Mesendoderm (in vitro differentiated cells): ENCODE measurements around the gene SLC16A12.
"Not testable (repeated sequence)": the region's sequence is repeated elsewhere in the genome, so short reads cannot be mapped to it uniquely, and the experiment has no call there.

Experiments
- DNase-seq: peaks from one replicate; pipeline ENCODE4 v3.0.0; 2013
- H2AK5ac ChIP-seq: 2 replicates; pipeline ENCODE4 v1.6.1; 2013; ENCODE audit warnings: low read length, inconsistent platforms
- H2BK120ac ChIP-seq: 2 replicates; pipeline ENCODE4 v1.6.1; 2013; ENCODE audit warnings: low read depth, mild to moderate bottlenecking, low read length, moderate library complexity, mixed read lengths
- H2BK15ac ChIP-seq: replicated peaks from 2 replicates; pipeline ENCODE4 v1.6.1; 2013; ENCODE audit warnings: low read depth, mild to moderate bottlenecking, moderate library complexity
- H2BK5ac ChIP-seq: 2 replicates; pipeline ENCODE4 v1.6.1; 2013; ENCODE audit warnings: low read length, inconsistent platforms
- H3K18ac ChIP-seq: 2 replicates; pipeline ENCODE4 v1.6.1; 2013; ENCODE audit warnings: mild to moderate bottlenecking, low read length, mixed read lengths
- H3K23ac ChIP-seq: one replicate; pipeline ENCODE4 v1.6.1; 2013; ENCODE audit warnings: low read length
- H3K27ac ChIP-seq: 2 replicates; pipeline ENCODE4 v1.5.1; 2013; ENCODE audit warnings: low read depth, mild to moderate bottlenecking, inconsistent platforms, low read length, moderate library complexity
- H3K27me3 ChIP-seq: 2 replicates; pipeline ENCODE4 v1.6.1; 2013; ENCODE audit warnings: low read length, control low read depth, mild to moderate bottlenecking, inconsistent platforms; ENCODE audit not compliant: insufficient read depth, poor library complexity
- H3K36me3 ChIP-seq: 2 replicates; pipeline ENCODE4 v1.6.1; 2013; ENCODE audit warnings: low read length, inconsistent platforms; ENCODE audit not compliant: control insufficient read depth, insufficient read depth
- H3K4ac ChIP-seq: one replicate; pipeline ENCODE4 v1.6.1; 2013; ENCODE audit warnings: low read depth, mild to moderate bottlenecking, low read length, moderate library complexity
- H3K4me1 ChIP-seq: 2 replicates; pipeline ENCODE4 v1.6.1; 2013; ENCODE audit warnings: low read depth, low read length, inconsistent platforms; ENCODE audit not compliant: control insufficient read depth
- H3K4me2 ChIP-seq: 2 replicates; pipeline ENCODE4 v1.6.1; 2013; ENCODE audit warnings: low read length
- H3K4me3 ChIP-seq: 2 replicates; pipeline ENCODE4 v1.5.1; 2013; ENCODE audit warnings: mild to moderate bottlenecking, low read length
- H3K56ac ChIP-seq: one replicate; pipeline ENCODE4 v1.6.1; 2013; ENCODE audit warnings: low read length
- H3K79me1 ChIP-seq: 2 replicates; pipeline ENCODE4 v1.6.1; 2013; ENCODE audit warnings: low read length, inconsistent platforms
- H3K79me2 ChIP-seq: 2 replicates; pipeline ENCODE4 v1.6.1; 2013; ENCODE audit warnings: mild to moderate bottlenecking, low read length; ENCODE audit not compliant: control insufficient read depth, insufficient read depth
- H3K9ac ChIP-seq: 2 replicates; pipeline ENCODE4 v1.6.1; 2013; ENCODE audit warnings: low read length, inconsistent platforms
- H4K5ac ChIP-seq: one replicate; pipeline ENCODE4 v1.6.1; 2013; ENCODE audit warnings: low read length
- H4K8ac ChIP-seq: one replicate; pipeline ENCODE4 v1.6.1; 2013; ENCODE audit warnings: low read depth, mild to moderate bottlenecking, control low read depth, low read length, moderate library complexity
- WGBS: extraction: QIAGEN DNeasy Blood & Tissue Kit; methylation state at CpG from one replicate; pipeline ENCODE4 v1.1.7; 2013; ENCODE audit warnings: low lambda C conversion rate, missing lambda C conversion rate; ENCODE audit not compliant: insufficient coverage; ENCODE audit errors: extremely low coverage; 5-methylcytosine and 5-hydroxymethylcytosine counted together

SLC16A12 gene

DNA sequence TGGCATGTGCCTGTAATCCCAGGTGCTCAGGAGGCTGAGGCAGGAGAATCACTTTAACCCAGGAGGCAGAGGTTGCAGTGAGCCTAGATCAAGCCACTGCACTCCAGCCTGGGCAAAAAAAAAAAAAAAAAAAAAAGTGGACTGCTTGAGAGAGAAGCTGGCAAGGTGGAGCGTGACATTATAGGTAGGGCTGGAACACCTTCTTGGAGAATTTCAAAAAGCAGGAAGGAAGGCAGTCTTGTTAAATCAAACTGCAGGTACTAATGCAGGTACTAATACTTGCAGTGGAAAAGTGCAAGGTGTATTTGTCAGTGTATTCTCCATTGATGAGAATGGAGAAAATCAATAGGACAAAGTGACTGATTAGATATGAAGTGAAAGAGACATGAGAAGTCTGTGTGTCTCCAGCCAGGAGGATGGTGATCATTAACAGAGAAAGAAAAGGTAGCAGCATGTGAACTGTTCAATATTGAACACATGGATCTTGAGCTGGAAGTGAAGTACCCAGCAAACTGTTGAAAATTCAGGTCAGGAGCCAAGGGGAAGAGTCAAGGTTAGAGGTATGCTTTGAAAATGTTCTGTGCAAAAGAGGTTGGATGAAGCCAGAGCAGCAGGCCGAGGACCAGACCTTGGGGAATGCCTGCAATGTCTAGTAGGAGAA, 12.6 kb upstream of the SLC16A12 start:
- no peaks in the 10 kb centered on the region for H3K27me3 ChIP-seq
- no peak overlapping the region for H3K27ac ChIP-seq
- no CpG with 5 or more reads among the region's 2 CpGs for WGBS
- H3K23ac ChIP-seq = no peak overlapping the region
- H3K79me1 ChIP-seq = no peaks in the 10 kb centered on the region
- H2BK5ac ChIP-seq = no peak overlapping the region
- H3K4me3 ChIP-seq = no peak overlapping the region
- H3K56ac ChIP-seq = no peak overlapping the region
- no peak overlapping the region for H2BK15ac ChIP-seq
- H2AK5ac ChIP-seq = no peak overlapping the region
- no peak overlapping the region for H3K9ac ChIP-seq
- DNase-seq = no peak
- no peaks in the 10 kb centered on the region for H3K4me1 ChIP-seq
- H4K5ac ChIP-seq = no peak overlapping the region
- no peak overlapping the region for H4K8ac ChIP-seq
- no peaks in the 10 kb centered on the region for H3K79me2 ChIP-seq
- H3K4me2 ChIP-seq = no peak overlapping the region
- H3K18ac ChIP-seq = no peak overlapping the region
- no peaks in the 10 kb centered on the region for H3K36me3 ChIP-seq
- no peak overlapping the region for H3K4ac ChIP-seq
- H2BK120ac ChIP-seq = no peak overlapping the region

DNA sequence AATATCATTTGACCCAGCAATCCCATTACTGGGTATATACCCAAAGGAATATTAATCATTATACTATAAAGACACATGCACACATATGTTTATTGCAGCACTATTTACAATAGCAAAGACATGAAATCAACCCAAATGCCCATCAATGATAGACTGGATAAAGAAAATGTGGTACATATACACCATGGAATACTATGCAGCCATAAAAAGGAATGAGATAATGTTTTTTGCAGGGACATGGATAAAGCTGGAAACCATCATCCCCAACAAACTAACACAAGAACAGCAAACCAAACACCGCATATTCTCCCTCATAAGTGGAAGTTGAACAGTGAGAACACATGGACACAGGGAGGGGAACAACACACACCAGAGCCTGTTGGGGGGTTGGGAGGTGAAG, 11.3 kb upstream of the SLC16A12 start:
- H3K18ac ChIP-seq, H2BK120ac ChIP-seq, H3K9ac ChIP-seq, H3K79me1 ChIP-seq, H3K27me3 ChIP-seq, H3K4me1 ChIP-seq, H3K4me2 ChIP-seq, H3K23ac ChIP-seq, H2BK5ac ChIP-seq, DNase-seq, H4K8ac ChIP-seq, H3K56ac ChIP-seq, H3K27ac ChIP-seq, H3K4ac ChIP-seq, H3K79me2 ChIP-seq, H2BK15ac ChIP-seq, H3K4me3 ChIP-seq, H4K5ac ChIP-seq, H3K36me3 ChIP-seq, H2AK5ac ChIP-seq: not testable (repeated sequence)
- no CpG with 5 or more reads among the region's 1 CpG for WGBS

DNA sequence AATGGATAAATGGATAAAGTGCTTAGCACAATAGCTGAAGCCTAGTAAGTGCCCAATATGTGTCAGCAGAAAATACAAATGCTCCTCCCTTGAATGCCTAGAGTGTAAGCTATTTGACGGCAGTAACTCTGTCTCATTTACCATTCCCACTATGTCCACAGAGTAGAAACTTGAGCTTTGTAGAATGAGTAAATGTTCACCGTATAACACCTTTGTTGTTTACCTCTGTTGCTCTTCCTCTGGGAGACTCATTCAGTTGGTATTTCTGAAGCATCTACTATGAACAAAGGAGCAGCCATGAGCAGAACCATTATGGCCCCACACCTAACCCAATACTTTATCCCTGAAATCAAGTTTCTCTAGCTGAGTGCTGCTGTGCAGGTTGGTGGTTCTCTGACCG, 8.4 kb upstream of the SLC16A12 start:
- H4K5ac ChIP-seq = no peak overlapping the region
- H3K23ac ChIP-seq = no peak overlapping the region
- no peaks in the 10 kb centered on the region for H3K27me3 ChIP-seq
- no peak overlapping the region for H3K27ac ChIP-seq
- H4K8ac ChIP-seq = no peak overlapping the region
- DNase-seq = no peak
- H3K9ac ChIP-seq = no peak overlapping the region
- no peaks in the 10 kb centered on the region for H3K79me2 ChIP-seq
- H3K4me2 ChIP-seq = no peak overlapping the region
- WGBS = no CpG with 5 or more reads among the region's 3 CpGs
- no peak overlapping the region for H3K4ac ChIP-seq
- no peak overlapping the region for H2AK5ac ChIP-seq
- H2BK15ac ChIP-seq = no peak overlapping the region
- no peaks in the 10 kb centered on the region for H3K79me1 ChIP-seq
- H3K18ac ChIP-seq = no peak overlapping the region
- H2BK5ac ChIP-seq = no peak overlapping the region
- H3K4me1 ChIP-seq = no peaks in the 10 kb centered on the region
- H3K4me3 ChIP-seq = no peak overlapping the region
- H3K36me3 ChIP-seq = no peaks in the 10 kb centered on the region
- no peak overlapping the region for H3K56ac ChIP-seq
- no peak overlapping the region for H2BK120ac ChIP-seq

DNA sequence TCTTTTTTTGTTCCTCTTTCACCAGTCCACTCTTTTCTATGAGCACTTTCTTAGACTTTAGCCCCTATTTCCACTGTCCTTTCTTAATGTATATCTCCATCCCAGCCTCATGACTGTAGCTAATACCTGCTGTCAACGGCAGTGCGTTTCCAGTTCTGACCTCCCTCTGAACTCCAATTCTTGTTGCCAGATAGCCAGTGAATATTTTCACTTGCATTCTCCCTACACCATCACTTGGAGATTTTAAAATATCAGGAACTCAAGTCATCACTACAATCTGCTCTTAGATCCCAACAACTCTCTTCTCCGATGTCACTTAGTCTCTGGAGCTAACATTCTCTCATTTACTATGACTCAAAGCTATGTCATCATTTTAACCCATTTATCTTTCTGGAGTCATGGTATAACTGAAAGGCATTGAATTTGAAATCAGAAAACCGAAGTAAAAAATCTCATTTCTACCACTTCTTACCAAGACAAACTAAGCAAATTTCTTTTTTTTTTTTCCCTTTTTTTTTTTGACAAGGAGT, 5.1 kb upstream of the SLC16A12 start:
- Histone ChIP-seq H3K18ac (no peak overlapping the region), H3K4me1 (peaks cover 2% of the 10 kb centered on the region), H4K5ac (no peak overlapping the region), H3K36me3 (no peaks in the 10 kb centered on the region), H4K8ac (no peak overlapping the region), H3K4me2 (no peak overlapping the region), H3K27ac (no peak overlapping the region), H3K79me2 (no peaks in the 10 kb centered on the region), H2BK15ac (no peak overlapping the region), H3K27me3 (no peaks in the 10 kb centered on the region), H3K4me3 (no peak overlapping the region), H3K79me1 (no peaks in the 10 kb centered on the region), H3K4ac (no peak overlapping the region), H3K56ac (no peak overlapping the region), H2BK5ac (no peak overlapping the region), H3K9ac (no peak overlapping the region), H2AK5ac (no peak overlapping the region), H3K23ac (no peak overlapping the region), H2BK120ac (no peak overlapping the region)
- WGBS = no CpG with 5 or more reads among the region's 4 CpGs
- no peak for DNase-seq

DNA sequence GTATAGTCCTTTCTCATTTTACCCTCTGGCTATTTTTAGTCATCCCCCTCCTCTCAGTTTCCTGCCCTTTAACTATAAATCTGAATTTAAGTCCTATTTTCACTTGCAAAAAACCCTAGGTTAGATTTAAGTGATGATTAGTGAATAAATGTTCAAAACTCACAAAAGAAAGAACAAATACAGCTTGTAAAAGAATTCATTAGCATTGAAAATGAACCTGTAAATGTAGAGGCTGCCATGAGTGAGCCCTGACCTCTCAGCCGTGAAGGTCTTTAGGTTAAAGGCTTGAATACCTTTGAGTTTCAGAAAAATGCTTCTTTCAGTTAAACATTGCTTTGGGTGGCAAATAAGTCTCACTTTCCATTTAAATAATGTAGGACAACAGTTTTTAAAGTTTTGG, 2.0 kb upstream of the SLC16A12 start:
- H3K27me3 ChIP-seq = no peaks in the 10 kb centered on the region
- no peak overlapping the region for H2BK15ac ChIP-seq

DNA sequence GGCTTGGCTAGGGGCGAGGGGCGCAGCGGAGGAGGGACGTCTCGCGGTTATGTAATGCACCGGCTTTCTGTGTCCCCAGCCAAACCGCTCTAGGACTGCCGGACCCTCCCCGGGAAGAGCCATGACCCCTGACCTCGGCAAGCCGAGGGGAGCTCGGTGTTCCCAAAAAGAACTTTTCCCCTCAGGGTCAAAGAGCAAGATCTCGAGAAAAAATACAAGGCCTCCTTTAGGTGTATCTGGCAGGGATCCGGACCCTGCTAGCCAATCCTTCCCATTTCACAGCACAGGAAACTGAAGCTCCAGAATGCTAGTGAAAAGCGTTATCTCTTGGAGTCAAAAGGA, 590 bp upstream of the SLC16A12 start:
- no peak overlapping the region for H4K8ac ChIP-seq
- no peaks in the 10 kb centered on the region for H3K79me1 ChIP-seq
- no peaks in the 10 kb centered on the region for H3K79me2 ChIP-seq
- peaks cover 4% of the 10 kb centered on the region for H3K4me1 ChIP-seq
- no peak overlapping the region for H2AK5ac ChIP-seq
- H3K4me2 ChIP-seq = peak overlapping the region; percentile 56
- H3K36me3 ChIP-seq = no peaks in the 10 kb centered on the region
- H3K27me3 ChIP-seq = no peaks in the 10 kb centered on the region
- H4K5ac ChIP-seq = no peak overlapping the region
- no peak for DNase-seq
- no peak overlapping the region for H2BK5ac ChIP-seq
- no peak overlapping the region for H2BK120ac ChIP-seq
- H3K23ac ChIP-seq = no peak overlapping the region
- H3K4ac ChIP-seq = no peak overlapping the region
- no peak overlapping the region for H3K27ac ChIP-seq
- no peak overlapping the region for H2BK15ac ChIP-seq
- H3K18ac ChIP-seq = peak overlapping the region; percentile 29
- H3K56ac ChIP-seq = peak overlapping the region; percentile 85
- H3K9ac ChIP-seq = peak overlapping the region; percentile 61
- no CpG with 5 or more reads among the region's 16 CpGs for WGBS
- peak overlapping the region; percentile 34 for H3K4me3 ChIP-seq

More for the DNA sequence above, 2.0 kb upstream of the SLC16A12 start:
- H3K36me3 ChIP-seq = no peaks in the 10 kb centered on the region
- H3K4me1 ChIP-seq = peaks cover 4% of the 10 kb centered on the region
- H2BK120ac ChIP-seq = no peak overlapping the region
- H3K27ac ChIP-seq = no peak overlapping the region
- no peaks in the 10 kb centered on the region for H3K79me1 ChIP-seq
- H3K18ac ChIP-seq = no peak overlapping the region
- H3K9ac ChIP-seq = no peak overlapping the region
- no peak overlapping the region for H3K23ac ChIP-seq
- H4K5ac ChIP-seq = no peak overlapping the region
- no peak overlapping the region for H3K4me2 ChIP-seq
- no peak overlapping the region for H3K4ac ChIP-seq
- H2AK5ac ChIP-seq = no peak overlapping the region
- H3K56ac ChIP-seq = no peak overlapping the region
- no CpG with 5 or more reads among the region's 1 CpG for WGBS
- no peaks in the 10 kb centered on the region for H3K79me2 ChIP-seq
- no peak overlapping the region for H4K8ac ChIP-seq
- no peak overlapping the region for H3K4me3 ChIP-seq
- H2BK5ac ChIP-seq = no peak overlapping the region
- no peak for DNase-seq
